Panc1 (cell line): Measurements from ENCODE around the gene TMEM163.

Experiments used
- CTCF ChIP-seq: fragments of 450-650 bp; IDR thresholded peaks from 2 replicates; pipeline ENCODE4 v1.5.1; 2017; ENCODE audit warnings: mild to moderate bottlenecking
- POLR2AphosphoS5 ChIP-seq: IDR thresholded peaks from 2 replicates; pipeline ENCODE4 v1.6.1; 2012; ENCODE audit warnings: mild to moderate bottlenecking, low read depth, low read length, moderate library complexity
- REST ChIP-seq, 2 experiments: IDR thresholded peaks; 2 replicates each; pipeline ENCODE4 v1.6.1; 2011 to 2012; ENCODE audit warnings: low read depth in 2 of 2, control low read depth in 1 of 2, low read length in 1 of 2, mild to moderate bottlenecking in 1 of 2, moderate library complexity in 1 of 2; ENCODE audit not compliant: insufficient read depth in 1 of 2
- SIN3A ChIP-seq: IDR thresholded peaks from 2 replicates; pipeline ENCODE4 v1.6.1; 2012; ENCODE audit warnings: low read depth, mild to moderate bottlenecking, low read length, moderate library complexity, borderline replicate concordance; ENCODE audit not compliant: insufficient read depth
- TCF7L2 ChIP-seq: IDR thresholded peaks from 2 replicates; pipeline ENCODE4 v1.6.1; 2011; ENCODE audit warnings: mild to moderate bottlenecking, low read depth, low read length, inconsistent platforms

GRCh38 chr2:134425724-134426496 is 292.9 kb downstream of the TMEM163 start:
- no peak for TF ChIP-seq CTCF
- TF ChIP-seq SIN3A = no peak
- TF ChIP-seq REST (IDR thresholded peaks at IDR 0.05; ENCODE audit: insufficient read depth in 1 of 2, low read depth in 2 of 2, low read length in 1 of 2) = no peak
- TF ChIP-seq POLR2AphosphoS5 = no peak
- no peak for TF ChIP-seq TCF7L2
